Activated CD4-positive, alpha-beta T cell treated with anti-CD3 and anti-CD28 coated beads, Interleukin-2, Interleukin-4, amounts not matched to agents 100 ng/mL and 50 ng/mL, durations not matched to agents 16 hours and 8 hours (primary cell): ENCODE results near the gene TOR4A.

Experiments used
- DNase-seq: peaks from one replicate; pipeline ENCODE4 v3.0.0-alpha.2; 2020; ENCODE audit warnings: low spot score

Gene TOR4A

DNA sequence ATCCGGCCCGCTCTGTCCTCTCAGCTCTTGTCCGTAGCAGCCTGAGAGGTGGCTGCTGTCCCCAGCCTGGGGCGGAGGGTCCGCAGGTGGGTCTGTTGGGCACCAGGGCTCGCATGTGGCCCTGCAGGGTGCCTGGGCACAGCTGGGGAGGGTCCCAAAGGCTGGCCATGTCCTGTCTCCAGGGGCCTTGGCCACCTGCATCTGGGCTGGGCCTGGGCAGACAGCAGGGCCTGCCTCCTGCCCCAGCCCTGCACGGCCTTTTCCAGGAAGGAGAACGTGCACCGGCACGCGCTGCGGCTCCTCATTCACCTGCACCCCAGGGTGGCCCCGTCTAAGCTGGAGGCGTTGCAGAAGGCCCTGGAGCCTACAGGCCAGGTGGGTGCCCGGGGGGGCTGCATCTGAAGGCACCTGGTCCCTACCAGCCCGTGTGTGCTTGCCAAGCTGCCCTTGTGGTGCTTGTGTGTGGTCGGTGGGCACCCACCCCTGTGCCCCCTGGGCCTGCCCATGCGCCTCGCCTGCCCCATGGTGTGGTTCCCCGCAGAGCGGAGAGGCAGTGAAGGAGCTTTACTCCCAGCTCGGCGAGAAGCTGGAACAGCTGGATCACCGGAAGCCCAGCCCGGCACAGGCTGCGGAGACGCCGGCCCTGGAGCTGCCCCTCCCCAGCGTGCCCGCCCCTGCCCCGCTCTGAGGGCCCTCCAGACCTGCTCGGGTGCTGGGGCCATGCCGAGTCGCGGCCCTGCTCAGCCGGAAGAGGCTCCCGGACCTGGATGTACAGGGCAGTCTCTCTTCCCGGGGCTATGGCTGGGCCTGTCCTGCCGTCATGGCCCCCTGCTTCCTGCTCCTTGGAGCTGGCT is 5.1 kb upstream of the TOR4A start:
- no peak for DNase-seq

GRCh38 chr9:137273095-137273490 is 4.4 kb upstream of the TOR4A start:
- DNase-seq, result no peak

- no peak for DNase-seq
These were observed 3.8 kb upstream of the TOR4A start for GRCh38 chr9:137273611-137274320.

DNA sequence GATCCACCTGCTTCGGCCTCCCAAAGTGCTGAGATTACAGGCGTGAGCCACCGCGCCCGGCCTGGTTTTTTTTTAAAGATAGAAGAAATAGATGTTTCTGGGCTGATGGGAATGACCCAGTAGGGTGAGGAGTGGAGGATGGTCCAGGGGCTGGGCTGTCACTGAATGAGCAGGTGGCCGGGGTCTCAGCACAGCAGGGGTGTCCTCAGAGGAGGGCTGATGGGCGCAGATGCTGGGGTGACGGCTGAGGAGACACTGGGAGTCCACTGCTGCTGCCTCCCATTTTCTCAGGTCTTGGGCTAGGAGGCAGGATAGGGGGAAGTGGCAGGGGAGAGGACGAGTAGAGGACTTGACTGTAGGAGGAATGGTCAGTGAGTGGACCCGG is 2.3 kb upstream of the TOR4A start:
- DNase-seq, result no peak

GRCh38 chr9:137275588-137276472 is 1.7 kb upstream of the TOR4A start:
- no peak for DNase-seq

DNA sequence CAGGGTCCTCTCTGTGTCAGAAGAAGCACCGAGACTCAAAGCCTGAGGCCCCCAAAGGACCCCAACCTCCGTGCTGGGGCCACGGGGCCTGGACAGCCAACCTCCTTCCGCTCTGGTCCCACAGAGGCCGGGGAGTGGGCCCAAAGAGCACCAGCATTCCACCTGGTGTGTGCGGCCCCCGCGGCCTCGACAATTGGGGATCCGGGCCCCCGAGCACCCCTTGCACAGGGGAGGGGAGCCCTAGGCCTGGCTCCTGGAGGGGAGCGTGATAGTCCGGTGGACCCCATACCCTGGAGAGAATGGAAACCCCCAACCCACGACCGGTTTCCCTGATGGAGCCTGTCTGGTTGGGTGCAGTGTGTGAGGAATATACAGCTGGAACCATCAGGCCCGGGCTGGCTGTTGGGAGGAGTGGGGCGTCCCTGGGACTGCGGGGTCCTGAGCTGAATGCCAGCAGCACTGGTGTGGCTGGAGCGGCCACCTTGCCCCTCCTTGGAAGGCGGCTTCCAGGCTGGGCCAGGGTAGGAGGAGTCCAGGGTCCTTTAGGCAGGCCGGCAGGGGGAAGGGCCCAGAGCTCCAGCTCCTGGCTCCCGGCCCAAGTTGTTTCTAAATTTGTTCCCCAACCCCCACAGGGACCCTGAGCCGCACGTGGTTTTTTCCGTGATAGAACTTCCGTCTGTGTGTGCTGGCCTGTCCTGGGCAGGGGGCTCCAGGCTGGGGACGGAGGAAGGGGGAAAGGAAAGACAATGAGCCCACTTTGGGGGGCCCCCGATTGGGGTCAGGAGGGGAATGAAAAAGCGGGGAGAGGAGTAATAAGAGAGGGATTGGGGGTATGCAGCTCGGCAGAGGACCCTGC is 825 bp upstream of the TOR4A start:
- DNase-seq, result no peak

DNA sequence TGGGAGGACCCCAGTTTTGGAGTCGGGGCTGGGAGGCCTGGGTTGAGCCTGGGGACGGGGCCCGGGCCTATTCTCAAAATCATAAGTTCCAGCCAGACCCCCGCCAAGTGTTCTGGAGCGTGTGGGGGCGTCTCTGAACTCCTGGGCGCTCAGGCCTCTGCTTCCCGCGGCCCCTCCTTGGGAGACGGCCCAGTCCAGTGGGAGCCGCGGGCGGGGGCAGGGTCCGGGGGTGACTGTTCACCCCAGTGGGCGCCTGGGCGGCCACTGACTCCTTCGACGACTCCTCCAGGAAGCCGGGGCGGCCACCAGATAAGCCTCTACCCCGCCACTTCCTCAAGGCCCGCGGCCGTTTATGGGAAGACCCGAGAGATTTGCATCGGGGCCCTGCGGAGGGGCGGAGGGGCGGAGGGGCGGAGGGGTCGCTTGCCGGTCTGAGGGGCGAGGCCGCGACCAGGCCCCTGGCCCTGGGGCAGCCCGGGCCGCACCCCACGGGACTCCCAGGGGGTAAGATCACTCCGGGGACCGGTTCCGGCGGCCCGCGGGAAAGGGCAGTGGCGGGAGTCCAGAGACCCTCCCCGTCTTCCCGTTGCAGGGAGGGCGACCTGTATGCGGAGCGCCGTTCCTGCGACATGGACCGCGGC is 655 bp downstream of the TOR4A start:
- no peak for DNase-seq

- no peak for DNase-seq
These were observed 1.5 kb downstream of the TOR4A start for GRCh38 chr9:137278721-137279711.

DNA sequence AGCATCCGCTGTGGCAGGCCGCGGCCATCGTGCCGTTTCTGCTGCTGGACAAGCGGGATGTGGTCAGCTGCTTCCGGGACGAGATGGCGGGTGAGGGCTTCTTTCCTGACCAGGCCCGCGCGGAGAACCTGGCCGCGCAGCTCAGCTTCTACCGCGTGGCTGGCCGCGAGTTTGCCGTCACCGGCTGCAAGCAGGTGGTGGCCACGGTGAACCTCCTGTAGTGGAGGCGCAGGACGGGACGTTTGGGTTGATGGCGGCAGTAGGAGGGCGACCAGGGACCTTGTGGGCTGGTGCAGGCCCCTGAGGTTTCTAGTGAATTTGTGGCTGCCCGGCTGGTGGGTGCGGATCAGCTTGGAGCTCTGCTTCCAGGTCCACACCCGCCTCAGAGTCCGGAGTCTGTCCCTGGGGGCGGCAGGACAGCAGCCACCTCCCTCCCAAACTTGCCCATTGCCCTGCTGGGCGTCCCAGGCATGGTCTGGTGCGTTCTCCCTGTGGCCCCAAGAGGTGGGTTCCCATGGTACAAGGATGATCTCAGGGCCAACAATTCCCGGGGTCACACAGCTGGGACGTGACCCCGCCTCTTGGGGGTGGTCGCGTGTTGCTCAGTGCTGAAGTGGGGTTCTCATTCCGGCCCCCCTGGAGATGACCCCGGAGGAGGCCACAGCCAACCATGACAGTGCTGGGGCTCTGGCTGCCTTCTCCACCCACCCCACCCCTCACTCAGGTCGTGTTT is 2.4 kb downstream of the TOR4A start:
- no peak for DNase-seq

DNA sequence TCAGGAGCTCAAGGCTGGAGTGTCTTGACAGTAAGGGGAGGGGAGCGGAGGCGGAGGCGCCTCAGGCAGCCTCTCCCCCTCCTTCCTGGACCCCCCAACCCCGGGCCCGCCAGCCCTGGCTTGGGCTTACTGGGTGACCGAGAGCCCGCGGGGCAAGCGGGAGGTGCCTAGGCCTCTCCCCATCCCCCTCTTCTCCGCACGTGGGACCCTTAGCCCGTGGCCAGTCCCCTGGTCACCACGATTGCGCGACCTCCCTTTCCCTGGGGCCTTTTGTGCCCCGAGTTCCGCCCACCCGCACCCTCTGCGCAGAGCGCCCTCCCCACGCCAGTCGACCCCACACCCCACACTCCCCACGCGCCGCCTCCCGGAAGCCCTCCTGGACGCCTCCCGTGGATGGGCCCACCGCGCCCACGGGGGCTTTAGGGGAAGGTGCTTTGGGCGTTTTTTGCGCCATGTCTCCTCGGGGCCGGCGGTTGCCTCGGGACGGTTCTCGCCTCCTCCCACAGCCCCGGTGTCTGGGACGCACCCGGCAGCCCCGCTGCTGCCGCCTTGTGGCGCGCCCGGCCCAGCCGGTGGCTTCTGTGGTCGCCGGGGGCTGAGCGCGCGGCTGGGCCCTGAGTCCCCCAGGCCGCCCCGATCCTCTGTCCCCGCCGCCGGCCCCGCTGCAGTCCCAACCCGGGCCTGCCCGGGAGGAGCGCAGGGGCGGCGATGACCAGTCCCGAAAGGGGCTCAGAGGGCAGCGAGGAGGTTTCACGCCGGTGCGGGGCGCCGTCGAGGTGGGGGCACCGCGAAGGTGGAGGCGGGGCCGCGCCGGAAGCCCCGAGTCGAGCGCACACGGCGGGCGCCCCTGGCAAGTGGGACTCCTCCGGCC is 3.2 kb downstream of the TOR4A start:
- DNase-seq, result no peak

- no peak for DNase-seq
These were observed 4.0 kb downstream of the TOR4A start for GRCh38 chr9:137281345-137282116.

DNA sequence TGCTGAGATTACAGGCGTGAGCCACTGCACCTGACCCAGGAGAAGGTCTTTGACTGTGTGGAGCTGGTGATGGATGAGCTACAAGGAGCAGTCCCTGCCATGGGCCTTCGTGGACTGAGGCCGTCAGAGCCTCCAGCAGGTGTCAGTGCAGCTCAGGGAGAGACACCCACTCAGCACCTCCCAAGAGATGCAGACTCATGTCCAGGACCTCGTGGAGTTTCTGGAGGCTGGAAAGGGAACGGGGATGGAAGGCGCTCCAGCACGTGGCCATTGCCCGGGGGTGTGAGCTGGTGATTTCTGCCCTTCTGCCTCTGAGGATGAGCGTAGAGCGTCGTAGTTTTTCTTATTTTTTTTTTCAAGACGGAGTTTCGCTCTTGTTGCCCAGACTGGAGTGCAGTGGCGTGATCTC is 9.5 kb downstream of the TOR4A start:
- DNase-seq, result peak; percentile 30

DNA sequence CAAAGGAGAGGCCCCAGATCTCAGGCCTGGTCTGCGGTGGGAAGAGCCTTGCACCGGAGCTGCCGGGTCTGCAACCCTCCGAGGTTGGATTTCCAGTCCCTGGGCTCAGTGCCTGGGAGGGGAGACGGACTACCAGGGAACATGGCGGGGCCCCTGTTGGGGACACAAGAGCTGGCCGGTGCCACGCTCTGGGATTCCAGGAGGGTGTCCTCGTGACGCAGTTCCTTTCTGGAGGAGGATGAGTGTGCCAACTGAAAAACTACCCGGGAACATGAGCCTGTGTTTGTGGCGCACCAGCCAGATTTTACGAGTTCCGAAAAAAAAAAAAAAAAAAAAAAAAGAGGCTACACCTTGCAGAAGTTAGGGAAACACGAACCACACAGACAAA is 15.6 kb downstream of the TOR4A start:
- no peak for DNase-seq

DNA sequence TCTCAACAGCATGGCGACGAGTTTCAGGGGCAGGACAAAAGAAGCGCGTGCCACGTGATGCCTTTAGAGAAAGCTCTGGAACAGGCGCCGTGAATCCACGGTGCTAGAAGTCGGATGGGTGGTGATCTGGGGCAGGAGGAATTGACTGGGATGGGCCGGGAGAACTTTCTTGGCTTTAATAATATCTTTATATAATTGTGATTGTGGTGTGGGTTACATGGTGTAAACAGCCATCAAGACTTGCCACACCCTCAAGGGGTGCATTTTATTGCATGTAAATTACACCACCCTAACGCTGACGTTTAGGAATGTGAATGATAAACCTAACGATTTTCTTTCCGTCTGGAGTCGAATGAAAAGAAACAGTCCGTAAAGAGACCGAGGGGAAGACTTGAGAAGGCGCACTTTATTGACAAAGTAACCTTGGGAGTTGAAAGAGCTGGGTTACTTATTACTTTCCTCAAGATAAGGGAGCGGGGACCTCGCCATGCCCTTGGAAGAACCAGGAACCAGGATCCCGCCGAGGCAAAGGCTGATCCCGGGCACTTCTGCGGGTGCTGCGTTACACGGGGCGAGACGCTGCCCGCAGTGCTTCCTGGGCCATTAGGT is 16.1 kb downstream of the TOR4A start:
- DNase-seq, result no peak

DNA sequence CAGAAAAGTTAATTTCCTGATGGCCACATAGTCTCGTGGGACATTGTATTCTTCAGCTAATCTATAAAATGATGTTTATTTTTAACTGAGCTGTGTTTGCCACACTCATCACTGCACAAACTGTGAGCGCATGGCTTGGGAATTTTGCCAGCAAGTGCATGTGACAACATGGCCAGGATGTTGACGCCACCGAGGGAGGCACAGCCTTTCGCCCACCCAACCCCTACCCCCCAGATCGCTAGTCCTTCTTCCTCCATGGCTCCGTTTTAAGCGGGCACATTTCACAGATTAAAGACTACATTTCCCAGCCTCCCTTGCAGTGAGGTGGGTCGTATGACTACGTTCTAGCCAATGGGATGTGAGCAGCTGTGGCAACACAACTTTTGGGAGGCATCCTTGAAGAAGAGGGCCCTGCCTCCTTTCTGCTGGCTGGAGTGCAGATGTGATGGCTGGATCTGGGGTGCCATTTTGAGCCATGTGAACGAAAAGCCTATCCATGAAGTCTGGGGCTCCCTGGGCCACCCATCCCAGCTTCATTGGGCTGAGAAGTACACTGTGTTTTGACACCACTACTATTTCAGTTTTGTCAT is 16.7 kb downstream of the TOR4A start:
- DNase-seq, result peak; percentile 46

GRCh38 chr9:137294681-137295237 is 17.2 kb downstream of the TOR4A start:
- no peak for DNase-seq
